GM12891 (cell line): Measurements from ENCODE around the gene PPP1R9A.

Source experiments
- DNase-seq: peaks from one replicate; pipeline ENCODE4 v3.0.0; 2011; ENCODE audit warnings: low spot score; ENCODE audit not compliant: insufficient read length
- FAIRE-seq: peaks from 2 replicates; lab custom pipeline; 2011; peaks lifted over from hg19 to GRCh38; lab: Jason Lieb, UNC
- PAX5 ChIP-seq: IDR thresholded peaks from 2 replicates; pipeline ENCODE4 v1.6.1; 2011; ENCODE audit warnings: low read length, moderate library complexity, mild to moderate bottlenecking; ENCODE audit not compliant: insufficient read depth, severe bottlenecking
- POLR2A ChIP-seq: IDR thresholded peaks from 2 replicates; pipeline ENCODE4 v1.6.1; 2011; ENCODE audit warnings: low read depth, low read length, control low read depth
- POLR2AphosphoS5 ChIP-seq: IDR thresholded peaks from 2 replicates; pipeline ENCODE4 v1.6.1; 2011; ENCODE audit warnings: low read depth, low read length, control low read depth
- POU2F2 ChIP-seq: IDR thresholded peaks from 2 replicates; pipeline ENCODE4 v1.6.1; 2011; ENCODE audit warnings: low read depth, mild to moderate bottlenecking, control low read depth, low read length, moderate library complexity
- SPI1 ChIP-seq: IDR thresholded peaks from 2 replicates; pipeline ENCODE4 v1.6.1; 2011; ENCODE audit warnings: low read depth, low read length, control low read depth
- TAF1 ChIP-seq: IDR thresholded peaks from 2 replicates; pipeline ENCODE4 v1.6.1; 2011; ENCODE audit warnings: low read depth, low read length, control low read depth

Gene PPP1R9A

DNA sequence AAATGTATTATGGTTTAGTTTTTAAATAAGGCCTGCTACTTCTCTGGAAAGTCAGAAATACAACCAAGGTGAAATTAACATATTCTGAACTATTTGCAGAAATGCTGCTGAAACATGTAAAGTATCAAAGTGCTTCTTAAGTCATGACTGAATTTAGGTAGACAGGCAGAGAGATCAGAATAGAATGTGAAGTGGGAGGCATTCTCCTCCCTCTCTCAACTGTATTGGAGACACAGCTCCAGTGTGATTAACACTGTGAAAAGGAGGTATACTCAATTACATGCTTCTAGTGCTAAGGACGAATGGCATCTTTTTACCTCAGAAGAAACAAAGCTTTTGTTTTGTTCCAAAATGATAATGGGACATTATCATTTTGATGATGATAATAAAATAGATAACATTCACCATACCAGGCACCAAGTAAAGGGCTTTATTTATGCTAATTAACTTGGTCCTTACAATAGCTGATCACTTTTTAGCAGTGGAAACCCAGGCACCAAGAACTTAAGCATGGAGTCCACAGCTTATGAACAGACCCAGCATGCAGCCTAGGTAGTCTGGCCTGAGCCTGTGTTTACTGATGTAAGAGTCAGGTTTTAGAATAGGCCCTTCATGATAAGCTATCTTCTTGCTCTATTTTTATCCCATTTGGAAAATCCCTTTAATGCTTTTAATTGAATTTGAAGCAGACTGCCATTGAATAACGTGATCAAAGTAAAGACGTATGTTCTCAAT is 26.0 kb downstream of the PPP1R9A start:
- TF ChIP-seq TAF1: no peak
- no peak for TF ChIP-seq POU2F2
- TF ChIP-seq SPI1: no peak
- no peak for TF ChIP-seq PAX5
- no peak for TF ChIP-seq POLR2A
- TF ChIP-seq POLR2AphosphoS5: no peak
- DNase-seq (no peak), FAIRE-seq (no peak)

DNA sequence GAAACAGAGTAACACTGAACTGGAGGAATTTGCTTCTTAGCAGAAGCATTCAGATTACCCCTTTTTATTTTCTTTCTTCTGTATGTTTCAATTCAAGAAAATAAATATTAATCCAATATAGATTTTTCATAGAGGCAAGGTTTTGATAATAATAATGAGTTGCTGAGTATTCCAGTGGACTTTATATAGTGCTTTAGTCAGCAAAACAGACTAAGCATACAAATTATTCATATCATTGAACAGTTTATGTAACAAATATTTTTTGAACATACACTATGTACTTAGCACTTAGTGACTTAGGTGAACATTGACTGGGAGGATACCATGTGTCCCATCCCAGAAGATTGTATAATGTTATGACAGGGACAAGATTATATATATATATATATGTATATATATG is 32.0 kb downstream of the PPP1R9A start:
- no peak for FAIRE-seq
- DNase-seq: no peak
- TF ChIP-seq TAF1: no peak
- no peak for TF ChIP-seq POLR2A
- TF ChIP-seq POLR2AphosphoS5: no peak
- TF ChIP-seq POU2F2: no peak
- TF ChIP-seq PAX5: no peak
- TF ChIP-seq SPI1: no peak

DNA sequence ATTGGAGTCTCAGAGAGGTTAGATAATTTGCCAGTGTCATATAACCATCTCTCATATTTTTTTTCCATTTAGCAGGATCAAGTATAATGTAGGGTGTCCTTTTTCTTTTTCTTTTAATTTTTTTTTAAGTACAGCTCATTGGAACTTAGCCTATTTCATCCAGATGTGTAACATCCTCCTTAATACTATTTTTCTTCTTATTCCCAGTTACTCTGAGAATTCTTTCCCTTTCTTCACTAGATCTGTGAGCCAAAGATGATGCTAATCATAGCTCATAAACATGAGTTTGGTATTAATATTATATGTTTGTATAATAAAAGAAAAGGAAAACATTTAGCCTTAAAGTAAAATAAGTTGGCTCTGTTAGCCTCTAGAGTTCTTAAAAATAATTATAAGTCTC is 32.8 kb downstream of the PPP1R9A start:
- DNase-seq (no peak), FAIRE-seq (no peak)

DNA sequence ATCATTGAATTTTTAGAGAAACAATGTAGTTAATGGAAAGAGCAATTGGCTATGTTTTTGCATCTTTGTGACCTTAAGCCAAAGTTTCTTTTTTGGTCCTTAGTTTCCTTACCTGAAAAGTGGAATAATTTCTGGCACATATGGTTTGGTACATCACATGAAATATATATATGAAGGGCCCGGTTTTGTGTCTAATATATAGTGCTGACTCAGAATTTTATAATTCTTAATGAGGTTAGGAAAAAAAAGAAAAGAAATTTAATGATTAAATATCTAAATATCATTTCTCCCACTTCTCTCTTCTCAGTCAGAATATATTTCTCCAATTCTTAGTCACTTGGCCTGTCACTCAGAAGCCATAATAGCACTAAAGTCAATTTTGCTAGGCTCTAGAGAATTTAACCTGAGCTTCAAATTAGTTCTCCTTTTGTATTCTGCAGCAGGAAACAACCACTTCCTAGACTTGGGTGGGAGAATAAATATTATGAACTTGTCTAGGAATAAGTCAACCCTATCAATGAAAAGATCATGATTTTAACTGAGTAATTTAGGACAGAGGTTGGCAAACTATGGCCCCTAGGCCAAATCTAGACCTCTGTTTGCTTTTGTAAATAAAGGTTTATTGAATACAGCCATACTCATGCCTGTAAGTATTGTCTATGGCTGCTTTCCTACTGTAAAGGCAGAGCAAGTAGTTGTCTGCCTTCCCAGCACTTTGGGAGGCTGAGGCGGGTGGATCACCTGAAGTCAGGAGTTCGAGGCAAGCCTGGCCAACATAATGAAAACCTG is 34.6 kb downstream of the PPP1R9A start:
- no peak for DNase-seq
- no peak for FAIRE-seq
- TF ChIP-seq POU2F2 (no peak), POLR2AphosphoS5 (no peak), TAF1 (no peak), PAX5 (no peak), POLR2A (no peak), SPI1 (no peak)

More for the DNA sequence above, 32.8 kb downstream of the PPP1R9A start:
- no peak for TF ChIP-seq POU2F2
- TF ChIP-seq SPI1: no peak
- no peak for TF ChIP-seq POLR2AphosphoS5
- TF ChIP-seq TAF1: no peak
- TF ChIP-seq PAX5: no peak
- no peak for TF ChIP-seq POLR2A

DNA sequence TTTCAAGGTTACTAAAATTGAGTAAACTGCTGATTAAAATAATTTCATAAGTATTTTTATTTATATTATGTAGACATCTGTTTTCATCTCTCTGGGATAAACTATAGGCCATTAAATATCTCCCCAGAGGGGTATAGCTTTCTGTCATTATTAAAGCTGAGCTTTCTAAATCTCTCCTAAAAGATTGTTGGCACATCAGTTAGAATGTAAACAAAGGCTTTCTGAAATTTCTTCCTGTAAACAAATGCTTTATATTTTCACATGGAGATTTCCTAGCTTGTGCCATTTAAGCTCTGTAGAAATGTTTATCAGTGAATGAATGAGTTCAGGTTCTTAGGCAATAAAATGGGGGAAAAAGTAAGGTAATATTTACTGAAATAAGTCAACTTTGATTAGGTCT is 35.7 kb downstream of the PPP1R9A start:
- no peak for DNase-seq
- no peak for FAIRE-seq

DNA sequence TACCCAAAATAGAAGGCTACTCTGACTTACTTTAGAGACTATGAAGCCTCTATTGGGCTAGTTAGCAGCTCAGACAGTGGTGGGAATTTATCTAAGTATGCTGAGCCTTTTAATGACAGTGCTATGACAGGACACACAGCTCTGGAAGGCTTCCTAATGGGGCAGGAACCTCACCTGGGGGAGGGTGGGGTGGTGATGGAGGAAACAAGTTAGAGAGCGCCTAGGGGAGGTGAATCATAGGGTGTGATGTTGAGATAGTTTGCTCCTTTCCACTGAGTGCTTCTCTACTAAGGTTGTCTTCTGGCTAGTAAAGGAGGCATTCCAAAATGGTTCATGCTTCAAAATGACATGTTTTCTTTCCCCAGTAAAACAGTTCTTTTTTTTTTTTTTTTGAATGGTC is 42.1 kb downstream of the PPP1R9A start:
- TF ChIP-seq POLR2A: no peak
- TF ChIP-seq SPI1: no peak
- FAIRE-seq (no peak), DNase-seq (no peak)

More for the DNA sequence above, 35.7 kb downstream of the PPP1R9A start:
- no peak for TF ChIP-seq POLR2AphosphoS5
- TF ChIP-seq SPI1: no peak
- no peak for TF ChIP-seq POU2F2
- TF ChIP-seq TAF1: no peak

DNA sequence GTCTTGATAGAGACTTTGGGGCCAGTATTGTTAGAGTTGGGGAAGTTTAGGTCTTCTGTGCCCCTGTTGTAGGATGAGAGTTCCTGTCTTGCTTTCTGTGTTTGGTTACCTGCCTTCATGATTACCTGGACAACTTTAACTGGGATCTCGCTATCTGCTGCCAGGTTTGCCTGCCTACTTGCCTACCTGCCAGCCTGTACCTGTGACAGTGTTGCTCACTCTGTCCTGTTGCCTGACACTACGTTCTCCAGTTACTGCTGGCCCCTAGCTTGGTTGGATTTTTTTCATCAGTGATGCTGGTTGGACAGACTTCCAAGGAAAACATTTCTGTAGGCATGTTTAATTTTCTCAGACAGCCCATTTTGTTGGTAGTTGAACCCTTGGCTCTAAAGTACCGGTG is 48.4 kb downstream of the PPP1R9A start:
- FAIRE-seq (no peak), DNase-seq (no peak)
- TF ChIP-seq POU2F2 (no peak), TAF1 (no peak), POLR2AphosphoS5 (no peak), POLR2A (no peak), PAX5 (no peak), SPI1 (no peak)

DNA sequence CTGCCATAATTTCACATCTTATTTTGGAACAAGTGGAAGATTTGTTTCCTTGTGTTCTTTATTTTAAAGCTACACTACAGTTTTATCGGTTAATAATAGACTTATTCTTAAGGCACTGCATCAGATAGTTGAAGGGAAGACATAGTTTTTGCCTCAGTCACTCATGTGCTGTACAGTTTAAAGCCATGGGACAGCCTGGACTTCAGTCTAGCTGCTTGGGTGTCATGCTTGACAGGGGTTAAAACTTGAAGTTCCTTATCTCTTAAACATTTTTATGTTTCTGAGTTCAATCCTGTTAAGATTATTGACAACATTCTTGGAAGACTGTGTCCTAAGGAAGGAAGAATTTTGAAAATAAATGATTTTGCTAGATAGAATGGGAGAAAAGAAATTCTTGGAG is 49.7 kb downstream of the PPP1R9A start:
- FAIRE-seq (no peak), DNase-seq (no peak)
- TF ChIP-seq TAF1 (no peak), POU2F2 (no peak), POLR2A (no peak), SPI1 (no peak), PAX5 (no peak), POLR2AphosphoS5 (no peak)

DNA sequence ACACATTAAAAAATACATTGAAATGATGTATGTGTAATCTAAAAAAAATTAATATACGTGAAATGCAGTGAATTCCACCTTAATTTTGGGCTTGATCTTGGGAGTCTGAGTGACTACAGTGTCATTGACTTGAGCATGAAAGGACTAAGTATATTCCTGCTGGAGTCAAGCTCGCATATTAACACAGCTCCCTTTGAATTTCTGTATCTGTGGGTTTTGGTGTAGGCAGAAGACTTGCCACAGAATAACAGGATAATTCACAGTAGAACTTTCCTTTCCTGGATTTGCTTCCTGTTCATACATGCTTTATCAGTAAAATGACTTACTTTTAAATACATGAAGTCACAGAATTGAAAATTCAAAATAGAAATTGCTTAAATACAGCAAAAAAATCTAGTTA is 55.3 kb downstream of the PPP1R9A start:
- DNase-seq (no peak), FAIRE-seq (no peak)
- no peak for TF ChIP-seq POLR2AphosphoS5
- no peak for TF ChIP-seq SPI1
- no peak for TF ChIP-seq TAF1
- no peak for TF ChIP-seq POLR2A
- TF ChIP-seq POU2F2: no peak
- TF ChIP-seq PAX5: no peak

DNA sequence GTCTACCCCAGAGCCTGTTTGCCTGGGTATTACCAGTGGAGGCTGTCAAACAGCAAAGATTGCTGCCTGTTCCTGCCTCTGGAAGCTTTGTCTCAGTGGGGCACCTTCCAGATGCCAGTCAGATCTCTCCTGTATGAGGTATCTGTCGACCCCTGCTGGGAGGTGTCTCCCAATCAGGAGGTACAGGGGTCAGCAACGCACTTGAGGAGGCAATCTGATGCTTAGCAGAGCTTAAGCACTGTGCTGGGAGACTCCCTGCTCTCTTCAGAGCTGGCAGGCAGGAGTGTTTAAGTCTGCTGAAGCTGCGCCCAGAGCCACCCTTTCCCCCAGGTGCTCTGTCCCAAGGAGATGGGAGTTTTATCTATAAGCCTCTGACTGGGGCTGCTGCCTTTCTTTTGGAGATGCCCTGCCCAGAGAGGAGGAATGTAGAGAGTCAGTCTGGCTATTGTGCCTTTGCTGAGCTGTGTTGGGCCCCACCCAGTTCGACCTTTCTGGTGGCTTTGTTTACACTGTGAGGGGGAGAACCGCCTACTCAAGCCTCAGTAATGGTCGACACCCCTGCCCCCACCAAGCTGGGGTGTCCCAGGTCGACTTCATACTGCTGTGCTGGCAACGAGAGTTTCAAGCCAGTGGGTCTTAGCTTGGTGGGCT is 62.2 kb downstream of the PPP1R9A start:
- no peak for FAIRE-seq
- DNase-seq: no peak
- TF ChIP-seq SPI1 (no peak), PAX5 (no peak), POU2F2 (no peak), POLR2AphosphoS5 (no peak), TAF1 (no peak), POLR2A (no peak)
